NCI-H526 treated with DMSO at 0.1 percent for 48 hours (cell line): ENCODE measurements around the gene RFX7.

Source experiments
- DNase-seq: peaks from one replicate; lab custom pipeline; 2025; lab: John Stamatoyannopoulos, UW

The RFX7 gene

GRCh38 chr15:56126409-56126808 is 117.3 kb downstream of the RFX7 start:
- no peak for DNase-seq

GRCh38 chr15:56124391-56124790 is 119.3 kb downstream of the RFX7 start:
- no peak for DNase-seq

- no peak for DNase-seq
These were observed 137.8 kb downstream of the RFX7 start for GRCh38 chr15:56105855-56106254.

GRCh38 chr15:56102441-56102840 is 141.2 kb downstream of the RFX7 start:
- DNase-seq, result no peak

GRCh38 chr15:56099311-56099710 is 144.4 kb downstream of the RFX7 start:
- DNase-seq, result no peak

- no peak for DNase-seq
These were observed 145.3 kb downstream of the RFX7 start for GRCh38 chr15:56098195-56098863.

- no peak for DNase-seq
These were observed 148.3 kb downstream of the RFX7 start for GRCh38 chr15:56095406-56095805.

GRCh38 chr15:56094171-56094570 is 149.5 kb downstream of the RFX7 start:
- no peak for DNase-seq

GRCh38 chr15:56088389-56088788 is 155.3 kb downstream of the RFX7 start:
- no peak for DNase-seq

- no peak for DNase-seq
These were observed 157.1 kb downstream of the RFX7 start for GRCh38 chr15:56086566-56086965.

- no peak for DNase-seq
These were observed 161.4 kb downstream of the RFX7 start for GRCh38 chr15:56082263-56082761.

GRCh38 chr15:56077081-56077480 is 166.6 kb downstream of the RFX7 start:
- no peak for DNase-seq

GRCh38 chr15:56076640-56077039 is 167.0 kb downstream of the RFX7 start:
- DNase-seq, result peak; percentile 27

GRCh38 chr15:56074481-56075265 is 169.0 kb downstream of the RFX7 start:
- no peak for DNase-seq

GRCh38 chr15:56064152-56064551 is 179.5 kb downstream of the RFX7 start:
- DNase-seq, result no peak

GRCh38 chr15:56059716-56060115 is 184.0 kb downstream of the RFX7 start:
- no peak for DNase-seq

GRCh38 chr15:56058986-56059385 is 184.7 kb downstream of the RFX7 start:
- no peak for DNase-seq

GRCh38 chr15:56056626-56057025 is 187.1 kb downstream of the RFX7 start:
- DNase-seq, result no peak

- DNase-seq, result no peak
These were observed 190.7 kb downstream of the RFX7 start for GRCh38 chr15:56053046-56053400.

- DNase-seq, result peak; percentile 17
These were observed 191.2 kb downstream of the RFX7 start for GRCh38 chr15:56052395-56053045.

- DNase-seq, result no peak
These were observed 192.0 kb downstream of the RFX7 start for GRCh38 chr15:56051676-56052075.

- DNase-seq, result no peak
These were observed 194.1 kb downstream of the RFX7 start for GRCh38 chr15:56049577-56049976.

GRCh38 chr15:56047354-56047753 is 196.3 kb downstream of the RFX7 start:
- no peak for DNase-seq
